ENCODE results near the gene CYBA.

- TF ChIP-seq CTCF (IDR thresholded peaks at IDR 0.05): no peak
- TF ChIP-seq POLR2A (IDR thresholded peaks at IDR 0.05): no peak
Observed at GRCh38 chr16:88632587-88632930, 18.3 kb downstream of the CYBA start.
